Ovary (tissue), 3 donors: ENCODE measurements around the gene CDK4.

Experiments
- EP300 ChIP-seq: sonication (generic); formaldehyde crosslinking; IDR thresholded peaks from one replicate; pipeline ENCODE4 v1.6.1; 2017; ENCODE audit warnings: antibody characterized with exemption
- POLR2A ChIP-seq: fragments of 450-650 bp; IDR thresholded peaks from one replicate; pipeline ENCODE4 v1.6.1; 2017; ENCODE audit warnings: antibody characterized with exemption, mild to moderate bottlenecking, moderate library complexity
- TF ChIP-seq, protein P1 (sequence below), 3 donors: fragments of 450-650 bp in 2 of 3; fragments of 200-600 bp in 1 of 3; IDR thresholded peaks; one replicate each; pipeline versions ENCODE4 v1.5.1 to v1.8.0; 2016 to 2022; ENCODE audit warnings: antibody characterized with exemption in 3 of 3, mild to moderate bottlenecking in 1 of 3
- donor health status: DM: no; HTN: no; CAD: no.

DNA sequence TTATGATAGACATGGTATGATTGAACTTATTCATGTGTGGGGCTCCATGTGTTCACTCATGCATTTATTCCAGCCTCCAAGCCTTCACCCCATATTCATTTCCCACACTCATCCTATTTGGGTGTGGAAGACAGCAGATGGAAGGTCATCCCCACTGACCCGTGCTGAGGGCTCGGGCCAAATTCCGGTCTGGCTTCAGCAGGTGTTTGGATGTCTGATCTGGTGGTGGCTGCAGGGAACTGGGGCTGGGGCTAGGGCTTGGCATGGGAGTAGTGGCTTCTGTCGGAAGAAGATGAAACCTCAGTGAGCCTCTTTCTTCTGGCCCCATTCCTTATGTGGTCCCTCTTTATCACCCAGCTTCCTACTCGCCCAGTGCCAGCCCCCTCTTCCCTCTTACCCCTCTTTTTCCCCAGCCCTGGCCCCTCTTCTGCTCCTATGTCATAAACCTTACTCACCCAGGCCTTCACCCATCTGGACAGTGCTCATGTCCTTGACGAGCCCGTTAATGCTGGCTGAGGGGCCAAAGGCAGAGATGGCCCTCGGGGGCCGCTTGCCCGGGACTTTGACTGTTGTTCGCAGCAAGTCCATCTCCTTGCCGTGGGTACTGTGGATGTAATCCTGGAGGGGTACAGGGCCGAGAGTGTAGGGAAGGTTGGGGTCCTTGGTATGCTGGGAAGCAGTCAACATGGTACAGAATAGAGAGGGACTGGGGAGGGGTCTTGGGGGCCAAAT lies 21.6 kb downstream of the CDK4 start:
- TF ChIP-seq POLR2A = no peak
- TF ChIP-seq, protein P1, sequence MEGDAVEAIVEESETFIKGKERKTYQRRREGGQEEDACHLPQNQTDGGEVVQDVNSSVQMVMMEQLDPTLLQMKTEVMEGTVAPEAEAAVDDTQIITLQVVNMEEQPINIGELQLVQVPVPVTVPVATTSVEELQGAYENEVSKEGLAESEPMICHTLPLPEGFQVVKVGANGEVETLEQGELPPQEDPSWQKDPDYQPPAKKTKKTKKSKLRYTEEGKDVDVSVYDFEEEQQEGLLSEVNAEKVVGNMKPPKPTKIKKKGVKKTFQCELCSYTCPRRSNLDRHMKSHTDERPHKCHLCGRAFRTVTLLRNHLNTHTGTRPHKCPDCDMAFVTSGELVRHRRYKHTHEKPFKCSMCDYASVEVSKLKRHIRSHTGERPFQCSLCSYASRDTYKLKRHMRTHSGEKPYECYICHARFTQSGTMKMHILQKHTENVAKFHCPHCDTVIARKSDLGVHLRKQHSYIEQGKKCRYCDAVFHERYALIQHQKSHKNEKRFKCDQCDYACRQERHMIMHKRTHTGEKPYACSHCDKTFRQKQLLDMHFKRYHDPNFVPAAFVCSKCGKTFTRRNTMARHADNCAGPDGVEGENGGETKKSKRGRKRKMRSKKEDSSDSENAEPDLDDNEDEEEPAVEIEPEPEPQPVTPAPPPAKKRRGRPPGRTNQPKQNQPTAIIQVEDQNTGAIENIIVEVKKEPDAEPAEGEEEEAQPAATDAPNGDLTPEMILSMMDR (IDR thresholded peaks at IDR 0.05) = no peak
- no peak for TF ChIP-seq EP300
